Fibroblast of skin of left quadriceps (primary cell): Measurements from ENCODE around the gene CNNM3.

Experiments used
- DNase-seq, 2 experiments: peaks; one replicate each; pipeline ENCODE4 v3.0.0-alpha.2; 2013; ENCODE audit warnings: low read depth in 2 of 2

Gene CNNM3

DNA sequence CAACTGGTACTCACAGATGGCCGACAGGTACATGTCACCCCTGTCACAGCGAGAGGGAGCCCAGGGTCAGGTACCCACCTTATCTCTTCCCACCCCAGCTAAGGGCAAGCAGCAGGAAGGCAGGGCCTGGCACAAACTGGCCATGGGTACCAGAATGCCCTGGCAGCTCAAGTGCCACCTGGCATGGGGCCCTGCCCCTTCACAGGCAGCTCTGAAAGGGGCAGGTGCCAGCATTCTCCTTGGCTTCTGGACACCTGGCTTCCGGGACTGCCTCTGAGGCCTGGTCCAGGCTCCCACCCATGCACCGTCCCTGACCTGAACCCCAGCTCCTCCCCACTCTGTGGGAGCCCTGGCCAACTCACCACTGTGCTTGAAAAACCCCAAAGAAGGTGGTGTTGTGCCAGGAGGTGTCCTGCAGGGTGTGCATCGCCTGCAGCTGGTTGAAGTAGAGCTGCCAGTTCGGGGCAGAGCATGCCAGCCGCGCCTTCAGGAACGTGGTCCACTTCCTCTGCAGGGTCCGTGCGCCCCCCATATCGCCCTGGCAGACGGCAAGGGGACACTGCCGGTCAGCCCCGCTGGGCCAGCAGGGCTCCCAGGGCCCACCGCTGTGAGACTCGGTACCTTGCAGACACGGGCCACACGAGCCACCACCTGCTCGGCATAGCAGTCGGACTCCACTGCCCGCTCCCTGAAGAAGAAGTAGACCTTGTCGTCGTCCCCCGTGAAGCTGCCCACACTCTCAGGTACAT lies 48.4 kb downstream of the CNNM3 start:
- no peak for DNase-seq

DNA sequence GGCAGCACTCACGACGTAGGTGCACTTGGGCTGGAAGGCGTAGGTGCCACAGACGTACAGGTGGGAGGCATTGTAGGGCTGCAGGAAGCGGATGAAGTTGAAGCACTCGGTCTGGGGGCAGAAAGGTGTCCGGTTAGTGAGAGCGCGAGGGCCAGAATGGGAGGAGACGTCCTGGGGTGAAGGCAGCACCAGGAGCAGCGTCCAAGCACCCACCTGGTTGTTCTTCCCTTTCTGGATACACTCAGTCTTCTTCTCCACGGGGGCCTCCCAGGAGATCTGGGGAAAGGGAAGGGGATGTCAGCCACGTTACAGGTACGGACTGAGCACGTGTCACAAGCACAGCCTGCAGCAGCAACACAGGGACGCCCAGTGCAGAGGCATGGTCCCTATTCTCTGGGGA lies 49.6 kb downstream of the CNNM3 start:
- DNase-seq, result no peak

DNA sequence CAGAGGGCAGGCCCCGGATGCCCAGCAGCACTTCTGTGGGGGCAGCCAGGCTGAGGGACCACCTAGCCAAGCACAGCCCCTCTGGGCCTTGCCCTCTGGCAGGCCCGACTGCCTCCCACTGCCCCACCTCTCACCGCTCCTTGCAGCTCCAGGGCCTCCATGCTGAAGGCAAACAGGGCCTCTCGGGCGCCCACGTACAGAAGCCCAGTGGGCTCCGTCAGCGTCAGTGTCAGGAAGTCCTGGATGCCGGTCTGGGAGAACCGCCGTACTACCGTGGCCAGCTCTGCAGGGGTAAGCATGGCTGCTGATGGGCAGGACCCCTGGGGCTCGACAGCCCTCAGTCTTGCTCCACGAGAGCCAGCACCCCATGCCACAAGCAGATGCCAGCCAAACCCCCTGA lies 50.1 kb downstream of the CNNM3 start:
- no peak for DNase-seq

DNA sequence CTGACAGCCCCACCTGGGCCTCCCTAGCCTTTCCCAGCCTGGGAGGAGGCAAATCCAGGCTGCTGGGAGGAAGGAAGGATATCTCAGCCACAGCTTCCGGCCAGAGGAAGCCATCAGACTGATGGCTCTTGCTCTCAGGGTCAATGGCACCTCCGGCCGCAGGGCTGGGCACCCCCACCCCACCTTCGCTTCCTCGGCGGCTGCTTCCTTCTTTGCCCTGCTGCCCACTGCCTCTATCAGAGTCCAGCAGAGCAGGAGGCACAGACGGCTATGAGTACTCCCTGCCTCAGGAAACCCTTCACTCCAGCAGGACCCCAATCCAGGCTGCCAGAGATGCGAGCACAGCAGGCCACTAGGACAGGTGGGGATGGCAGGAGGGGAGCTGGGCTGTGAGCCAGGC lies 50.5 kb downstream of the CNNM3 start:
- no peak for DNase-seq

DNA sequence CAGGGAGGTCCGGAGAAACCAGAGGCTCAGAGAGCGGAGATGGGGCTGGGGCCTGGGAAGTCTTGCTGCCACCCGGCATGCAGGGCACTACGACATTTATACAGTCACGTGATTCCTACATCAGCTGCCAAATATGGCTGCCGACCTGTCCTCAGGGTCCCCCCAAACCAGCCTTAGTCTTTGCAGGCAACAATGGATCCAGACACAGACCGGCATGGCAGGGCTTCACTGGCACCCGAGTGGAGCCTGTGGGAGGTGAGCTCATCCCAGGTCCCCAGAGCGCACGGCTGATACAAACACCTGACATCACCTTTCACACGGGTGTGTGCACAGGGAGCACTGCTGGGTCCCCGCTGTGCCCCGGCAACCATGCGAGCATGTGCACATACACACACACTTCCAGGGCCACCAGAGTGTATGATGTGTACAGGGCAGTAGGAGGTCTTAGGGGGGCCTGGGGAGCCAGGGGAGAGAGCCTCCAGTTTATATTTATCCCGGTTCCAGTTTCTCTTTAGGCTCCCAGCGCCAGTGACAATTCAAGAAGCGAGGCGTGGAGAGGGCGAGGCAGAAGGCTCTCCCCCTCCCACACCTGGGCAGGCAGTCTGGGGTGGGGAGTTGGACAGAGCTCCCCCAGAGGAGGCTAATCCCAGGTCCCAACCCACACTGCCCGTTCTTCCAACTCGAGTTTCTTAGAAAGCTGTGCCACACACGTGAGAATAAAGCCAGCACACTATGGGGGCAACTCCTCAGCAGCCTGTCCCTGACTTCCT lies 51.1 kb downstream of the CNNM3 start:
- DNase-seq, result no peak

DNA sequence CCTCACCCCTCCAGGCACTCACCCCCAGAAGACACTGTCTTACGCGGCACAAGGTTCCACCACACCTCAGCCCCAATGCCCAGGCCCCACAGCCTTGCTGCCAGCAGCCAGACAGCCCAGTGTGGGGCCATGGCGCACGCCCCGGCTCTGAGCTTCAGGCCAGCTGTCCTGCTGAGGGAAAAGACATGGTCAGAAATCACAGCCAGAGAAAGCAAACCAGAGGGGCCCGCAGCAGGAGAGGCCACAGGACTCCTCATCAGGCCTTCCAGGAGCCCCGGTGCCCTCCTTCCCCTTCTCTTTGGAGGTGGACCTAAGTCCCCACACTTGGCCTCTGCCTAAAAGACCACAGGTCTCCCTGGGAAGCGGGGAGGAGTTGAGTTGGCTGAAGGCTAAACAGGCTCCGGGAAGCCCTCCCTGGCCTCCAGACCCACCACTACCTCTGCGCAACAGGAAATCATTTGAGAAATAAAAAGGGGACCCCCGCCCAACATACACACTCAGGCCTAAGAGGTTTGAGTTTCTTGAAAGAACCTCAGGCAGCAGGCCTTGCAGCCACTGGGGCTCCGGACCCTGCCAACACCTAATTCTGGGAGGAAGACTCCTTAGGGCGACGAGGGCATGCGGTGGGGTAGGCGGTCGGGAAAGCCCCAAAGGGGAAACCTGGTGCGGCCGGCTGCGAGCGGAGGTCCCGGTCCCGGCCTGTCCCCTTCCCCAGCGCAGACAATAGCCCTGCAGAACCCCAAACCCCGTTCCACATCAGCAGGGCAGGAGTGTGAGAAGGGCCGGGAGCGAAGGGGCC lies 51.9 kb downstream of the CNNM3 start:
- no peak for DNase-seq

DNA sequence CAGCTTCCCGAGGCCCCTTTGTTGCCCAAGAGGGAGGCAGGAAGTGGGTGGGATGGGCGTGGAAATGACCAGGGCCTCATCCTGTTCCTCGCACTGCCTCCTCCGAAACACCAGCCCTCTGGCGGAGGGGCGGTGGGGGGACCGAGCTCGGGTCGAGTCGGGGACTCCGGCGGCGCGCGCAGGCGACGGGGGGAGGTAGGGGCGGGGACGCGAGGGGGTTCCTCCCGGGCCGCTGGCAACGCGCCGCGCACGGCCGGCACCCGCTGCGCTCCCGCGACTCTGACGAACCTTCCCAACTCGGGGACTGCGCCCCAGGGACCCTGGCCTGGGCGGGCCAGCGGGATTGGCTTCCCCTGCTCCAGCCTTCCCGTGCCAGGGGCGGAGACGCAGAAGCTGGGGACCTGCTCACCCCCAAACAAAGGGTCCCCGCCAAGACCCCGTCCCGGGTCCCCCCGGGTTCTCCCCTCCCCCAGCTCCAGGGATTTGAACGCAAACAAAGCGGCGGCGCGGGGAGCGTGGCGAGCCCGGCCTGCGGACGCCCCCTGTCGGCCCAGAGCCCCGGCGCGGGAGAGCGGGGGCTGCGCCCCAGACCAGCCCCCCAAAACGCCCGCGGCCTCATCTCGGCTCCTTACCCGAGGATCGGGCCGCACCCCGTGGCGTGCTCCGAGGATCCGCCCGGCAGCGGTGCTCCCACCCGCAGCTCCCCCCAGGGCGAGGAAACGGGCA lies 52.6 kb downstream of the CNNM3 start:
- peak; percentile 88 to 90 for DNase-seq

DNA sequence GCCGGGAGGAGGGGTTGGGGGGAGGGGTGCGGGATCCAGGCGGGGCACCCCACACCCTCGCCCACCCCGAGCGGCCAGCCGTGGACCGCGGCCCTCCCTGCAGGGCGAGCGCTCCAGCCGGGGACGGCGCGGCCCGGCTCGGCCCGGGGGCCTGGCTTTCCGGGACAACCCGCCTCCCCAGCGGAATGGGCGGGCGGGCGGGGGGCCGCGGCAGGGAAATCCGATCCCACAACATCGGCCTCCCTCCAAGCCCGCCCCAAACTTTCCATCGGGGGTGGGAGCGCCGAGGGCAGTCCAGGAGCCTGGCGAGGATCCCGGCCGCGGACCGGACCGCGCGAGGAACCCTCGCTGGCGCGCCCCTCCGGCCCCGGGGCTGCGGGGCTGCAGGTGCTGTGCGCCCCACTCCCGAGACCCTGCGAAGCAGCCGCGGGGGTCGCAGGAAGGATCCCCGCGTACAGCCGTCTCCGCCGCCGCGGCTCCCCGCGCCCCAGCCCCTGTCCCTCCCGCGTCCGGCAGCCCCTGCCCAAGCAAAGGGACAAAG lies 53.3 kb downstream of the CNNM3 start:
- DNase-seq, result peak; percentile 51 to 62

DNA sequence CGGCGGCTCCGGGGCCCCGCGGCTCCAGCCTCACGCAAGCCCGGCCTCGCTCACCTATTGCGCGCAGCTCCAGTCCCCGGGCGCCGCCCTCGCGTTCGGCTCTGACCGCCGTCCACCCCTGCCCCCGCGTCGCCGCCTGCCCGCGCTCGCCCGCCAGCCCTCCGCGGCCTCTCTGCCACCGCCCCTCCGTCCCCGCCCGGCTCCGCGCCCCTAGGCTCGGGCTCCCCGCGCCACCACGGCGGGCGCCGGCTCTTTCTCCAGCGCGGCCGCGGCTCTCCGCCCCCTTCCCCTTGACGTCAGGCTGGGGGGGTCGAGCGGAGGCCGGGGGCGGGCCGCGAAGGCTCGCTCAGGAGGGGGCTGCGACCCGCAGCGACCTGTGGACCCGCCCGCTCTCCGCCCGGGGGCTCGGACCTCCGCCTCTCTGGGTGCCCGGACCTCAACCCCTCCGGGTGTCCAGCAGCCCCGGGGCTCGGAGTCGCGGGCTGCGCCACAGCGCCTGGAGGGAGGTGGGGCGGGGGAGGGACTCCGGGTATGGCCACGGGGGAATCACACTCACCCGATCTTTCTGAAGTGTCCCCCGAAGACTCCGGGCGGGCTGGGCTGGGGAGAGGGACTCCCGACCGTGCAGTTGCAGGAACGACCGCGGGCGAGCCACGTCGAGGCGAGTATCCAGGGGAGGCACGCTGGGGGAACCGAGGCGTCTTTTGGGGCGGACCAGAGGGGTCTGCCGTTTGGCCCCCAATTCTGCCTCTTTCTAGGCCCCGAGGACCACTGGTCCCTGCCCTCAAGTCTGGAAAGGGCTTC lies 54.0 kb downstream of the CNNM3 start, which contains the start of gene SEMA4C:
Gene SEMA4C, minus strand, starts transcription at position 259 of the 804 bp plus-strand sequence. CDS start 2,194 bp downstream, outside the sequence.
- DNase-seq, result no peak

DNA sequence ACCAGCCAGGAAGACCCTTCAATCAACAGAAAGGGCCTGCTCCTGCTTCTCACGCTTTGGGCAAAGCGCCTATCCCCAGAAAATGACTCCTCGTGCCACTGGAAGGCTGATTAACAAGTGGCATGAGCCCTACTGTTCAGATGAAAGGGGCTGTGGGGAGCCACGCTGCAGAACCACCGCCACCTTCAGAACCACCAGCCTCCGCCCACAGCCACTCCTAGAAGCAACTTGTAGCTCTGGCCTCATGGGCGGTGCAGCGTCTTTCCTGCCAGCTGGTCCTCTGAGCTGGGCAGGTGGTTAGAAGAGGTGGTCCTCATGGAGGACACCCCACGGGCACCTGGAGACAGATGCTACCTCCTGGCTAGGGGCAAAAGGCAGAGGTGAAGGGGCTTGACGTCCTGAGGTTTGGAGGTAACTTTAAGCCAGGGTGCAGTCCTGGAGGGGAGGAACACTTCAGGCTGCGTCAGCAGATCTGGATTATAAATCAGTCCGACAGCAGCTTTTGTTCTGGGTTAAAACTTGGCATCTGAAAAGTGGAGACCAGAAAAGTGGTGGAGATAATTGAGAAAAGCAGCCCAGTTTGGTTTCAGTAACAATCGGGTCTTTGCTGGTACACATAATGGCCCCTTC lies 54.7 kb downstream of the CNNM3 start:
- DNase-seq, result no peak

DNA sequence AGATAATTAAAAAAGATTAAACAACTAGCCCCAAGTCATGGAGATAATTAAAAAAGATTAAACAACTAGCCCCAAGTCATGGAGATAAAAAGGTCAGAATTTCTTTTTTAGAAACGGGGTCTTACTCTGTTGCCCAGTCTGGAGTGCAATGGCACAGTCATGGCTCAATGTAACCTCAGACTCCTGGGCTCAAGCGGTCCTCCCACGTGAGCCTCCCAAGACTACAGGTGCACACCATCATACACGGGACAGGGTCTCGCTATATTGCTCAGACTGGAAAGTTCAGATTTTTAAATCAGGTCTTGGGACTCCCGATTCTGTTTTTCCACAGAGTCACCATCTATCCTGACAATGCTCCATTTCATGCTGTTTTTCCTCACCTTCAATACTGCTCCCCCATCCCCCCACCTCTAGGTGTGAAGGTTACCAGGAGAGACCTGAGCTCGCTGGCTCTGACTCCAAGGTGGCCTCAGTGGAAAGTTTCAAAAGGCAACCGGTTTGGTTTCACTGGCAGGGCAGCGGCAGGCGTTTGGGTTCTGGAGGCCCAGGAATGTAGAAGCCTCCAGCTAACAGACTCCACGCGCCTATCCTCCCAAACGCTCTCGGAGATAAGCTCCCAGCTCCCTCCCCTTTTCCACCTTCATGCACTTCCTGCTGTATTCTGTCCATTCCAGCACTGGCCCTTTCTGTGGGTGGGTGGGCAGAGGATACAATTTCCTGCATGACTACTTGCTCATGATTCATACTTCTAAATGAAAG lies 56.7 kb downstream of the CNNM3 start:
- no peak for DNase-seq

DNA sequence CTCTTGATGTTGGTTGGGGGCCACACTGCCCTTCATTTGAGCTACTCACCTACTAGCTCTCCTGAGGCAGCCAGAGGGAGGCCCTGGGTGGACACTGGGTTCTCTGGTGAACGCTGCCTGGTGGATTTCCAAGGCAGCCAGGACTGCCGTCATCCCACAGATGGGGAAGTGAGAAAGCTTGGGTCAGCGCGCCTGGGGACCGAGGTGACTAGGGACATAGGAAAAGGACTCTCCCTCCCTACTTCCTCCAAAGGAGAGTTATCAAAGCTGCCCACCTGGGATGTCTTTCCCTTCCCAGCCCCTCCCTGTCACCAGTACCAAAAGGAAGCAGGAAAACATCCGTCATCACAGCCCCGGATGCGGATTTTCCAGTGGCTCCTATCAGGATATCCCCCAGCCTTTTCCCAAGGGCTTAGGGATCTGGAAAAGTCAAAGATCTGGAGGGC lies 57.6 kb downstream of the CNNM3 start:
- DNase-seq, result no peak

DNA sequence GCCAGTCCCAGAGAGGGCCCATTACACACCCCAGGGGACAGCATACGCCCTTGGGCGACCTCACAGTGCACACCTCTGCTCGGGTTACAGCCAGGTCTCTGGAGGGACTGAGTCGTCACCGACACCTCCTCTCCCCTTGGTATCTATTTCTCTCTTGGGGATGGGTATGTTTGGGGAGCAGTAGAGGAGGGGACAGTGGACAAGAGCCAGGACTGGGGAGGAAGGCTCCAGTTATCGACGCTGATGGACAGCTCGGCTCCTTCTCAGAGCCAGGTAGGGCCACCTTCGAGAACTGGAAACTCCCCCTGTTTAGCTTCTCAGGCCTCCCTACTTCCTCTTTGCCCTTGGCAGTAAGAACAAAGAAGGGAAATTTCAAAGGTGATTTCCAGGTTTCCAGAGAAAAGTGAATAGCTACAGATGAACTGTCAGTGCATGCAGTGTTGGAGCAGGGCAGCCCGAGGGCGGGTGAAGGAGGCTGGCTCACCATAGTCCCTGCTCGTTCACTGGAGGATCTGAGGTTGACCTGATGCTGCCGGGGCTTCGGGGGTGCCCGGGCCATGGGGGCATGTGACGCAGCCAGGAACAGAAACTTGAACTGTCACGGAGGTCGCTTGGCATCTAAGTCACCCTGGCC lies 58.2 kb downstream of the CNNM3 start:
- no peak for DNase-seq

DNA sequence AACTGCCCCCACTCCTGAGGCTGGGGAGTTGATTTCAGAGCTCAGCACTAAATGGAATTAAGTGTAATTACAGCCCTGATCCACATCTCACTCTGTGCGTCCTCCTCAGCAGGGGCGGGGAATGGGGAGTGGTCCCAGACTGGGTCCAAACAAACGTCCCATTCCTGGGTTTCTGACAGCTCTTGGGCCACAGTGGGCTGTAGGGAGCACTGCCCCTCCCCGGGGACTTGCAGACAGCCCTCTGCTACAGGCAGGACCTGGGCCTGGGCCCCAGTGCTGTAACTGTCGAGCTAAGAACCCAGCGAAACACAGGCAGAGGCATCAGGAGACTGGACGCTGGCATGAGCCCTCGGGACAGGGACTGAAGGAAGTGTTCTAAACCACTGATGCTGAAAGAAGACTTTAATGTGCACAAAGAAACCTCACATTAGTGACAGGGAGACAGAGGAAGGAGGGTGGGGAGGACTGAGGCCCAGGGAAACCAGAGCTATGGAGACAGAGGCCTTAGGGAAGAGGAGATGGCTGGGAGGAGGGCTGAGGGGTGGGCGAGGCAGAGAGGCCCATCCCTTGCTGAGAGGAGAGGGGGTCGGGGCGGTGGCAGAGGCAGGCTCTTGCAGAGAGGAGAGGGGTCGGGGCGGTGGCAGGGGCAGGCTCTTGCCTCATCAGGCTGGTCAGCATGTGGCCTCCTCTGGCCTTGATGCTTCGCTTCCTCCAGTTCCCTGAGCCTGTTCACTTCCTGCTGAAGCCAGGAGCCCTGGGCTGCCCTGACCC lies 59.6 kb downstream of the CNNM3 start:
- DNase-seq, result no peak

DNA sequence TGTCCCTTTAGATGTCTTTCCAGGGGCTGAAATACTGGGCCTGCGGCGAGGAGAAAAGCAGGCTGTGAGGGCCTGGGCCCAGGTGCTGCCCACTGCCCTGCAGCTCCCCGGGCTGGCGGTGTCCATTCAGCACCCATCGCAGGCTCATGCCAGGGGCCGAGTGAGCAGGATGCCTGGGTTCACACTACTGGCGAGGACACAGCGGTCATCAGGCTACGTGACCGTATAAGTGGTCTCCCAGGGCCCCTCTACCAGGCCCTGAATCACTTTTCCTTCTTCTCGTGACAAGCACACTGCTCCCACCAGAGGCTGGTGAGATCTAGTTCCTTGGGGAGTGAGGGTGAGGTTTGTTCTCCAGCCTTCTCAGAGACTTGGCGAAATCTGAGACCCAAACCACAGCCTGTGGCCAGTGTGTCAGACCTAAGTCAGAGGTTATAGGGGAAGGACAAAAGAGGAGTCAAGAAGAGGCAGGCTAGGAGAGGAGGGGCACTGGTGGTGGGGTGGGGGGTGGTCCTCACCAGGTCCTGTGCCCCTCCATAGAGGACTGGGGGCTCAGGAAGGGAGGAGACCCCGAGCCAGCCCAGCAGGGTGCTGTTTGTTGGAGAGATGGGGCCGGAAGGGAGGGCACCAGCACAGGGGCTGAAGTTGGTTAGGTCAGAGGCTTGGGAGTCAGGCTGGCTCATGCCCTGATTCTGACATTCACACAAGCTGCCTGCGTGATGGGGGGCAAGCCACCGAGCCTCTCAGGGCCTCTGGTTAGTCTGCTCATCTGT lies 60.4 kb downstream of the CNNM3 start:
- DNase-seq, result no peak

DNA sequence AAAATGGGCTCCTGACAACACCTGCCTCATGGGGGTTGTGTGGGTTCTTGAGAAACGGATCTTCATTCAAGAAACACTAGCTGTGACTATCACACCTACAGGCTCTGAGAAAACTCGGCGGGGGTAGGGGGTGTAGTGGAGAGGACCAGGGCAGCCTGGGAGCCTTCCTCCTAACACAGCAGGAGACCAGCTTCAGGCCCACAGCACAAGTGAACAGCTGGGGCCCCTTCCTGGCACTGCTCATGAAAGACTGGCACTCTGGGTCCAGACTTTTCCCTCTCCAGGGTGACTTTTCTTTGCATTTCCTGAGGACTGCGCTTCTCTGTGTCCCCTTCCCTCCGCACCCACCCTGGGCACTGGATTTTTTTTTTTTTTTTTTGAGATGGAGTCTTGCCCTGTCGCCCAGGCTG lies 61.0 kb downstream of the CNNM3 start:
- no peak for DNase-seq

DNA sequence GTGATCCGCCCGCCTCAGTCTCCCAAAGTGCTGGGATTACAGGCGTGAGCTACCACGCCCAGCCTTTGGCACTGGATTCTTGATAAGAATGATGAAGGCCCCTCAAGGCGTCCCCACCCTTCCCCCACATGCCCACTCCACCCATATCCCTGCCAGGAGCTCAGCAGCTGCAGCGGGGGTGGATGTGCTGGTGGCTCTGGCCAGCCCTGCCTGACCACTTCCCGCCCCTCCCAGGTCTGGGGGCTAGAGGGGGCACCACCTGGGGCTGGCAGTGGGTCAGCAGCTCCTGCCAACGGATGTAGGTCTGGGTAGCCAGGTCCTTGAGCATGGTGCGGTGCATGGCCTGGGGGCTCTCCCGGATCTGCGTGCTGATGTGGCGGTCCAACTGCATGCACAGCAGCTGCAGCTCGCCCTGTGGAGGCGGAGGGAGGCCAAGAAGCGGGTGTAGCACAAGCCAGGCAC lies 61.6 kb downstream of the CNNM3 start:
- DNase-seq, result no peak
